Coronary artery (tissue), 2 donors: ENCODE measurements around the gene DOCK4.

ENCODE experiments used
- DNase-seq: peaks from one replicate; pipeline ENCODE4 v3.0.0-alpha.2; 2017; ENCODE audit warnings: low spot score
- H3K27ac ChIP-seq, 2 donors: fragments of 200-600 bp; sonication (generic); one replicate each; pipeline ENCODE4 v1.5.1; 2016 to 2019
- H3K4me3 ChIP-seq: fragments of 200-600 bp; sonication (generic); 2 replicates; pipeline ENCODE4 v1.5.1; 2016; ENCODE audit warnings: mild to moderate bottlenecking, moderate library complexity
- CTCF ChIP-seq: fragments of 200-600 bp; sonication (generic); IDR thresholded peaks from one replicate; pipeline ENCODE4 v1.5.1; 2019; ENCODE audit warnings: antibody characterized with exemption

Gene DOCK4

GRCh38 chr7:111942450-111943081 lies 263.6 kb downstream of the DOCK4 start:
- TF ChIP-seq CTCF = no peak
- Histone ChIP-seq H3K27ac (no peak overlapping the region), H3K4me3 (no peak overlapping the region)
- no peak for DNase-seq

- no peak for TF ChIP-seq CTCF
- no peak for DNase-seq
- no peak overlapping the region for H3K27ac ChIP-seq
- no peak overlapping the region for H3K4me3 ChIP-seq
These were observed 269.0 kb downstream of the DOCK4 start for GRCh38 chr7:111937163-111937562.

GRCh38 chr7:111933609-111934008 lies 272.6 kb downstream of the DOCK4 start:
- no peak for TF ChIP-seq CTCF
- no peak overlapping the region for H3K27ac ChIP-seq
- H3K4me3 ChIP-seq = no peak overlapping the region
- DNase-seq = no peak

GRCh38 chr7:111931958-111932357 lies 274.2 kb downstream of the DOCK4 start:
- no peak overlapping the region for H3K27ac ChIP-seq
- no peak for TF ChIP-seq CTCF

GRCh38 chr7:111931016-111931517 lies 275.1 kb downstream of the DOCK4 start:
- H3K27ac ChIP-seq = no peak overlapping the region
- no peak for TF ChIP-seq CTCF
- no peak overlapping the region for H3K4me3 ChIP-seq
- no peak for DNase-seq

More at GRCh38 chr7:111931958-111932357, 274.2 kb downstream of the DOCK4 start:
- H3K4me3 ChIP-seq = no peak overlapping the region
- no peak for DNase-seq

- DNase-seq = no peak
- Histone ChIP-seq H3K27ac (no peak overlapping the region), H3K4me3 (no peak overlapping the region)
- TF ChIP-seq CTCF = no peak
These were observed 276.9 kb downstream of the DOCK4 start for GRCh38 chr7:111929264-111929663.

GRCh38 chr7:111927353-111928019 lies 278.7 kb downstream of the DOCK4 start:
- no peak overlapping the region for H3K27ac ChIP-seq
- no peak for DNase-seq
- no peak for TF ChIP-seq CTCF
- no peak overlapping the region for H3K4me3 ChIP-seq
